Esophagus muscularis mucosa (tissue), 3 donors: Measurements from ENCODE around the gene ECT2.

Experiments
- POLR2A ChIP-seq: fragments of 450-650 bp; IDR thresholded peaks from one replicate; pipeline ENCODE4 v1.6.1; 2017; ENCODE audit warnings: antibody characterized with exemption, moderate library complexity, mild to moderate bottlenecking, low read depth
- TF ChIP-seq, protein P1 (sequence below), 3 experiments: fragments of 200-600 bp in 2 of 3; fragments of 450-650 bp in 1 of 3; sonication (generic) in 2 of 3; IDR thresholded peaks; one replicate each; pipeline ENCODE4 v1.5.1; 2017 to 2019; ENCODE audit warnings: antibody characterized with exemption in 3 of 3, mild to moderate bottlenecking in 2 of 3, moderate library complexity in 1 of 3

DNA sequence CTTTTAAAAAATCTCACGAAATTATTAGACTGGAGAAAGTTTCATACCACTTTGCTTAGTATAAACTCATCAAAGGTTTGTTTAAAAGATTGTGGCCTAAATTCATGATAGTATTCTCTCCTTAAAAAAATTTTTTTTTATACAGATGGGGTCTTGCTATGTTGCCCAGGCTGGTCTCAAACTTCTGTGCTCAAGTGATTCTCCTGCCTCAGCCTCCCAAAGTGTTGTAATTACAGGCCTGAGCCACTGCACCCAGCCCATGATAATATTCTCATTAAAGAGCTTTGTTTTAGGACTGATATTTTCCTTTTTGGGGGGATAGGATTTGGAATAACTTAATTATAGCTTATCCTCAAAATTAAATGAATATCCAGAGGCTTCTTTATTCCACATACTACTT lies 19.9 kb downstream of the ECT2 start:
- TF ChIP-seq, protein P1, sequence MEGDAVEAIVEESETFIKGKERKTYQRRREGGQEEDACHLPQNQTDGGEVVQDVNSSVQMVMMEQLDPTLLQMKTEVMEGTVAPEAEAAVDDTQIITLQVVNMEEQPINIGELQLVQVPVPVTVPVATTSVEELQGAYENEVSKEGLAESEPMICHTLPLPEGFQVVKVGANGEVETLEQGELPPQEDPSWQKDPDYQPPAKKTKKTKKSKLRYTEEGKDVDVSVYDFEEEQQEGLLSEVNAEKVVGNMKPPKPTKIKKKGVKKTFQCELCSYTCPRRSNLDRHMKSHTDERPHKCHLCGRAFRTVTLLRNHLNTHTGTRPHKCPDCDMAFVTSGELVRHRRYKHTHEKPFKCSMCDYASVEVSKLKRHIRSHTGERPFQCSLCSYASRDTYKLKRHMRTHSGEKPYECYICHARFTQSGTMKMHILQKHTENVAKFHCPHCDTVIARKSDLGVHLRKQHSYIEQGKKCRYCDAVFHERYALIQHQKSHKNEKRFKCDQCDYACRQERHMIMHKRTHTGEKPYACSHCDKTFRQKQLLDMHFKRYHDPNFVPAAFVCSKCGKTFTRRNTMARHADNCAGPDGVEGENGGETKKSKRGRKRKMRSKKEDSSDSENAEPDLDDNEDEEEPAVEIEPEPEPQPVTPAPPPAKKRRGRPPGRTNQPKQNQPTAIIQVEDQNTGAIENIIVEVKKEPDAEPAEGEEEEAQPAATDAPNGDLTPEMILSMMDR (IDR thresholded peaks at IDR 0.05): no peak
- TF ChIP-seq POLR2A: no peak
